NCI-H2107 treated with DMSO at 0.1 percent for 48 hours (cell line): Measurements from ENCODE around the gene DPP9.
"Not testable (repeated sequence)": the region's sequence is repeated elsewhere in the genome, so short reads cannot be mapped to it uniquely, and the experiment has no call there.

Experiments
- DNase-seq: peaks from one replicate; lab custom pipeline; 2025; ENCODE audit not compliant: unreplicated experiment; lab: John Stamatoyannopoulos, UW

The DPP9 gene

GRCh38 chr19:4740092-4740491 is 16.4 kb upstream of the DPP9 start:
- DNase-seq = no peak

- DNase-seq = no peak
Measured at GRCh38 chr19:4738734-4739133, 15.1 kb upstream of the DPP9 start.

- DNase-seq = no peak
Measured at GRCh38 chr19:4737955-4738600, 14.4 kb upstream of the DPP9 start.

GRCh38 chr19:4733755-4734345 is 10.2 kb upstream of the DPP9 start:
- DNase-seq = no peak

GRCh38 chr19:4732680-4733114 is 9.1 kb upstream of the DPP9 start:
- DNase-seq = peak; percentile 70

- no peak for DNase-seq
Measured at GRCh38 chr19:4730740-4731171, 7.1 kb upstream of the DPP9 start.

- no peak for DNase-seq
Measured at GRCh38 chr19:4728871-4729270, 5.2 kb upstream of the DPP9 start.

GRCh38 chr19:4722671-4723594 is 709 bp downstream of the DPP9 start:
- DNase-seq = no peak

- no peak for DNase-seq
Measured at GRCh38 chr19:4721196-4721595, 2.4 kb downstream of the DPP9 start.

- DNase-seq = no peak
Measured at GRCh38 chr19:4720037-4720700, 3.5 kb downstream of the DPP9 start.

- no peak for DNase-seq
Measured at GRCh38 chr19:4719499-4719866, 4.2 kb downstream of the DPP9 start.

- DNase-seq = no peak
Measured at GRCh38 chr19:4717966-4718701, 5.5 kb downstream of the DPP9 start.

- no peak for DNase-seq
Measured at GRCh38 chr19:4717191-4717965, 6.3 kb downstream of the DPP9 start.

- no peak for DNase-seq
Measured at GRCh38 chr19:4715529-4716221, 8.0 kb downstream of the DPP9 start.

GRCh38 chr19:4715178-4715528 is 8.5 kb downstream of the DPP9 start:
- not testable (repeated sequence) for DNase-seq

- DNase-seq = no peak
Measured at GRCh38 chr19:4714016-4714415, 9.6 kb downstream of the DPP9 start.

- DNase-seq = no peak
Measured at GRCh38 chr19:4713384-4713951, 10.2 kb downstream of the DPP9 start.

GRCh38 chr19:4712771-4713170 is 10.9 kb downstream of the DPP9 start:
- no peak for DNase-seq

- no peak for DNase-seq
Measured at GRCh38 chr19:4711211-4711610, 12.4 kb downstream of the DPP9 start.
